HepG2 (cell line): ENCODE results near the gene TSPAN2. TPM values are rescaled to one million over a fixed set of nuclear protein-coding genes. Genes with fewer than 3 reads are reported as not detected.

Experiments used
- ATAC-seq: fragments of 200-7000 bp; cut with Tn5 transposase; 3 replicates; pipeline ENCODE4 v1.9.1; 2020; ENCODE audit warnings: mild to moderate bottlenecking, moderate library complexity
- BruUV-seq: library from RNA; stranded (reverse); fragments of 400-500 nt; replicated peaks from 2 replicates; lab custom pipeline; 2021; lab: Mats Ljungman, UMichigan
- CTCF ChIA-PET: fragments of 300-600 bp; formaldehyde crosslinking; extraction: SDS; loops from one replicate; lab custom pipeline; 2021; ENCODE audit warnings: low total read pairs, inconsistent platforms, low intra/inter-chr PET ratio; lab: Yijun Ruan, JAX
- POLR2A ChIA-PET: fragments of 350-600 bp; sonication (Branson Sonifier 250); formaldehyde crosslinking; loops from one replicate; lab custom pipeline; 2020; ENCODE audit warnings: antibody characterized with exemption, inconsistent platforms; lab: Yijun Ruan, JAX
- DNase-seq: peaks from one replicate; pipeline ENCODE4 v3.0.0-alpha.2; 2015; ENCODE audit warnings: low spot score
- FAIRE-seq: peaks from 3 replicates; lab custom pipeline; 2011; peaks lifted over from hg19 to GRCh38; lab: Jason Lieb, UNC
- H2AFZ ChIP-seq: one replicate; pipeline ENCODE4 v1.6.1; 2011; ENCODE audit warnings: low read length, inconsistent platforms
- H3K27ac ChIP-seq: fragments of 300-600 bp; 3 replicates; pipeline ENCODE4 v1.8.0; 2011; ENCODE audit warnings: mixed run types, mild to moderate bottlenecking, mixed read lengths, low read length, inconsistent platforms; ENCODE audit not compliant: insufficient read depth; ENCODE audit errors: extremely low read length
- H3K27me3 ChIP-seq, 2 experiments: fragments of 200-600 bp in 1 of 2; 2 replicates in 1 of 2; 3 replicates in 1 of 2; pipeline versions ENCODE4 v1.6.0 to v1.8.0; 2011; ENCODE audit warnings: low read length in 2 of 2, mild to moderate bottlenecking in 2 of 2, moderate library complexity in 2 of 2, inconsistent platforms in 1 of 2; ENCODE audit not compliant: insufficient read depth in 2 of 2, control insufficient read depth in 1 of 2
- H3K36me3 ChIP-seq, 2 experiments: fragments of 200-600 bp in 1 of 2; replicated peaks in 1 of 2; 2 replicates in 1 of 2; 3 replicates in 1 of 2; pipeline versions ENCODE4 v1.5.1 to v1.8.0; 2011; ENCODE audit warnings: low read length in 2 of 2, inconsistent platforms in 1 of 2; ENCODE audit not compliant: insufficient read depth in 2 of 2, control insufficient read depth in 1 of 2
- H3K4me1 ChIP-seq: 2 replicates; pipeline ENCODE4 v1.5.1; 2012; ENCODE audit warnings: low read length, inconsistent platforms; ENCODE audit not compliant: insufficient read depth
- H3K4me2 ChIP-seq: 2 replicates; pipeline ENCODE4 v1.6.0; 2011; ENCODE audit warnings: low read depth, low read length, inconsistent platforms
- H3K4me3 ChIP-seq, 3 experiments: fragments of 200-600 bp in 1 of 3; sonication (generic), shearing (Covaris generic) in 1 of 3; replicated peaks in 1 of 3; 2 replicates each; pipeline ENCODE4 v1.5.1; 2011 to 2016; ENCODE audit warnings: low read length in 3 of 3, inconsistent platforms in 2 of 3, low read depth in 2 of 3, mild to moderate bottlenecking in 2 of 3, control low read depth in 1 of 3, mixed read lengths in 1 of 3; ENCODE audit not compliant: insufficient read depth in 1 of 3
- H3K79me2 ChIP-seq: one replicate; pipeline ENCODE4 v1.6.1; 2011; ENCODE audit warnings: low read length, inconsistent platforms; ENCODE audit not compliant: insufficient read depth
- H3K9ac ChIP-seq: 2 replicates; pipeline ENCODE4 v1.6.0; 2011; ENCODE audit warnings: mild to moderate bottlenecking, low read depth, low read length, inconsistent platforms; ENCODE audit not compliant: insufficient read depth
- H3K9me3 ChIP-seq: 2 replicates; pipeline ENCODE4 v1.5.1; 2012; ENCODE audit warnings: mild to moderate bottlenecking, low read length
- H4K20me1 ChIP-seq: 2 replicates; pipeline ENCODE4 v1.6.0; 2011; ENCODE audit warnings: inconsistent platforms, mild to moderate bottlenecking, low read length, moderate library complexity; ENCODE audit not compliant: insufficient read depth
- ATF6 ChIP-seq: sonication (generic); formaldehyde crosslinking; conservative IDR thresholded peaks from 2 replicates; pipeline ENCODE4 v1.4.0; 2020; ENCODE audit warnings: missing genetic modification reagents
- HOMEZ ChIP-seq: IDR thresholded peaks from 2 replicates; pipeline ENCODE4 v1.6.1; 2016; ENCODE audit warnings: low read depth
- HOXA7 ChIP-seq: sonication (generic); formaldehyde crosslinking; IDR thresholded peaks from 2 replicates; pipeline ENCODE4 v1.8.1; 2022; ENCODE audit warnings: mild to moderate bottlenecking, missing genetic modification reagents, moderate library complexity
- PAX8 ChIP-seq: sonication (generic); formaldehyde crosslinking; IDR thresholded peaks from 2 replicates; pipeline ENCODE4 v1.8.0; 2022; ENCODE audit warnings: mild to moderate bottlenecking, missing genetic modification reagents, borderline replicate concordance
- PREB ChIP-seq: sonication (generic); formaldehyde crosslinking; IDR thresholded peaks from 2 replicates; pipeline ENCODE4 v1.4.0; 2020; ENCODE audit warnings: missing genetic modification reagents
- SIX4 ChIP-seq: sonication (generic); formaldehyde crosslinking; IDR thresholded peaks from 2 replicates; pipeline ENCODE4 v1.4.0; 2020; ENCODE audit warnings: missing genetic modification reagents
- ZBTB20 ChIP-seq: sonication (generic); formaldehyde crosslinking; IDR thresholded peaks from 2 replicates; pipeline ENCODE4 v1.8.1; 2023; ENCODE audit warnings: missing genetic modification reagents, low read depth, mild to moderate bottlenecking, borderline replicate concordance
- ZFP1 ChIP-seq: IDR thresholded peaks from 2 replicates; pipeline ENCODE4 v1.6.1; 2016
- ZNF143 ChIP-seq: sonication (generic); formaldehyde crosslinking; IDR thresholded peaks from 2 replicates; pipeline ENCODE4 v1.4.0; 2020; ENCODE audit warnings: missing genetic modification reagents
- ZNF24 ChIP-seq: fragments of 450-650 bp; IDR thresholded peaks from 2 replicates; pipeline ENCODE4 v1.6.1; 2017; ENCODE audit warnings: antibody characterized with exemption, mild to moderate bottlenecking
- ZNF605 ChIP-seq: sonication (generic); formaldehyde crosslinking; IDR thresholded peaks from 2 replicates; pipeline ENCODE4 v1.8.0; 2022; ENCODE audit warnings: mild to moderate bottlenecking, missing genetic modification reagents
- ZNF784 ChIP-seq: sonication (generic); formaldehyde crosslinking; IDR thresholded peaks from 2 replicates; pipeline ENCODE4 v1.5.1; 2020; ENCODE audit warnings: missing genetic modification reagents, mild to moderate bottlenecking, borderline replicate concordance
- WGBS: methylation state at CpG from one replicate; pipeline ENCODE4 v1.1.6; 2017; ENCODE audit warnings: low lambda C conversion rate; 5-methylcytosine and 5-hydroxymethylcytosine counted together
- in situ Hi-C: cut with HindIII; loops from 2 replicates; pipeline ENCODE4 v1.10.0; 2017; ENCODE audit warnings: low pct_unique_long_range_greater_than_20kb; ENCODE audit not compliant: extremely low pct_ligation_motif_present
- intact Hi-C: fragments of 100-400 bp; cut with micrococcal nuclease; formaldehyde crosslinking; loops from one replicate; pipeline ENCODE4 v1.10.0; 2022; ENCODE audit not compliant: unreplicated experiment
- polyA plus RNA-seq, 8 experiments: library from polyadenylated mRNA; depleted of rRNA in 3 of 8; stranded (reverse) in 7 of 8; unstranded in 1 of 8; fragments of >200 nt; fragmentation: Illumina TruSeq in 4 of 8; extraction: Trizol in 4 of 8; gene quantifications; 2 replicates each; pipeline versions ENCODE4 v1.2.1 to v1.2.3, GENCODE V29; 2011 to 2016; ENCODE audit warnings: low read depth in 4 of 8, missing spikeins in 1 of 8, mixed read lengths in 1 of 8; ENCODE audit not compliant: insufficient read depth in 1 of 8
- total RNA-seq, 5 experiments: library from RNA; depleted of rRNA; stranded (reverse); fragments of >200 nt; fragmentation: Illumina TruSeq; extraction: Trizol; gene quantifications; 2 replicates each; pipeline ENCODE4 v1.2.3, GENCODE V29; 2016; ENCODE audit warnings: low read depth in 1 of 5
- TF ChIP-seq, protein P1 (sequence below): IDR thresholded peaks from 2 replicates; pipeline ENCODE4 v1.6.1; 2016; ENCODE audit warnings: missing compliant biosample characterization, missing genetic modification reagents, borderline replicate concordance
- TF ChIP-seq, protein P2 (sequence below): sonication (generic); formaldehyde crosslinking; IDR thresholded peaks from 2 replicates; pipeline ENCODE4 v1.4.0; 2020; ENCODE audit warnings: mild to moderate bottlenecking, missing genetic modification reagents

TSPAN2 gene
- total and polyA plus RNA-seq, 2 of the 13 experiments (the other 11 are each of a cell fraction or from before 2014, with no cell fraction given): not detected

- DNase-seq (no peak), FAIRE-seq (no peak), ATAC-seq (no peak)
- Histone ChIP-seq H3K4me2 (no peak overlapping the region), H3K36me3 (no peaks in the 10 kb centered on the region), H3K4me3 (no peak overlapping the region), H2AFZ (no peak overlapping the region), H3K27me3 (peaks cover 5 to 11% of the 10 kb centered on the region in 2 experiments), H3K4me1 (no peaks in the 10 kb centered on the region), H3K79me2 (no peaks in the 10 kb centered on the region), H3K9ac (no peak overlapping the region), H3K27ac (no peak overlapping the region), H3K9me3 (no peaks in the 10 kb centered on the region), H4K20me1 (no peaks in the 10 kb centered on the region)
- intact Hi-C loops (no loop called here), in situ Hi-C loops (no loop called here)
- POLR2A ChIA-PET: no interaction called here
- 42% methylated on average over 7 of the region's 7 CpGs for WGBS
- no TSS peak for BruUV-seq
- CTCF ChIA-PET: no interaction called here
- TF ChIP-seq, protein P1, sequence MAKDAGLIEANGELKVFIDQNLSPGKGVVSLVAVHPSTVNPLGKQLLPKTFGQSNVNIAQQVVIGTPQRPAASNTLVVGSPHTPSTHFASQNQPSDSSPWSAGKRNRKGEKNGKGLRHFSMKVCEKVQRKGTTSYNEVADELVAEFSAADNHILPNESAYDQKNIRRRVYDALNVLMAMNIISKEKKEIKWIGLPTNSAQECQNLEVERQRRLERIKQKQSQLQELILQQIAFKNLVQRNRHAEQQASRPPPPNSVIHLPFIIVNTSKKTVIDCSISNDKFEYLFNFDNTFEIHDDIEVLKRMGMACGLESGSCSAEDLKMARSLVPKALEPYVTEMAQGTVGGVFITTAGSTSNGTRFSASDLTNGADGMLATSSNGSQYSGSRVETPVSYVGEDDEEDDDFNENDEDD (CRISPR knock-in tag): no peak
- no peak for TF ChIP-seq HOMEZ (CRISPR knock-in tag)
- TF ChIP-seq PREB: no peak
- no peak for TF ChIP-seq ZNF605
- TF ChIP-seq, protein P2, sequence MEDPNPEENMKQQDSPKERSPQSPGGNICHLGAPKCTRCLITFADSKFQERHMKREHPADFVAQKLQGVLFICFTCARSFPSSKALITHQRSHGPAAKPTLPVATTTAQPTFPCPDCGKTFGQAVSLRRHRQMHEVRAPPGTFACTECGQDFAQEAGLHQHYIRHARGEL (CRISPR knock-in tag): no peak
- TF ChIP-seq ATF6 (CRISPR knock-in tag): no peak
- TF ChIP-seq ZBTB20 (CRISPR knock-in tag): no peak
- TF ChIP-seq ZFP1 (CRISPR knock-in tag): no peak
- TF ChIP-seq HOXA7 (CRISPR knock-in tag): no peak
- TF ChIP-seq ZNF784 (CRISPR knock-in tag): no peak
- no peak for TF ChIP-seq SIX4
- TF ChIP-seq ZNF24: no peak
- TF ChIP-seq PAX8 (CRISPR knock-in tag): no peak
- TF ChIP-seq ZNF143: no peak
Measured at GRCh38 chr1:115069659-115070308, 19.5 kb downstream of the TSPAN2 start.
